Caco-2 (cell line): Measurements from ENCODE around the gene ESRRG. TPM values are rescaled to one million over a fixed set of nuclear protein-coding genes. Genes with fewer than 3 reads are reported as not detected.

Experiments
- BruUV-seq: library from RNA; stranded (reverse); fragments of 400-500 nt; replicated peaks from 2 replicates; lab custom pipeline; 2021; lab: Mats Ljungman, UMichigan
- CTCF ChIA-PET: fragments of 300-600 bp; sonication (Branson Sonifier 250); formaldehyde crosslinking; loops from one replicate; lab custom pipeline; 2022; ENCODE audit warnings: antibody characterized with exemption; lab: Charles Lee
- POLR2A ChIA-PET: fragments of 300-600 bp; sonication (Branson Sonifier 250); formaldehyde crosslinking; loops from one replicate; lab custom pipeline; 2022; ENCODE audit warnings: antibody characterized with exemption; lab: Charles Lee
- DNase-seq, 2 experiments: peaks; one replicate each; pipeline versions ENCODE4 v3.0.0 to v3.0.0-alpha.2; 2020 to 2022
- H3K27me3 ChIP-seq: replicated peaks from 2 replicates; pipeline ENCODE4 v1.6.0; 2011; ENCODE audit warnings: low read length; ENCODE audit not compliant: control insufficient read depth, insufficient read depth
- H3K36me3 ChIP-seq: 2 replicates; pipeline ENCODE4 v1.5.1; 2011; ENCODE audit warnings: low read length; ENCODE audit not compliant: control insufficient read depth, insufficient read depth
- H3K4me1 ChIP-seq: fragments of 250-450 bp; sonication (Bioruptor Pico); 2 replicates; pipeline ENCODE4 v1.5.1; 2020; ENCODE audit warnings: mild to moderate bottlenecking
- H3K4me3 ChIP-seq: 2 replicates; pipeline ENCODE4 v1.5.1; 2011; ENCODE audit warnings: low read depth, mild to moderate bottlenecking, control low read depth, low read length
- H3K9me3 ChIP-seq: fragments of 250-450 bp; sonication (Bioruptor Pico); 2 replicates; pipeline ENCODE4 v1.5.1; 2020; ENCODE audit warnings: mild to moderate bottlenecking, moderate library complexity
- H3K27ac Mint-ChIP-seq: one replicate; pipeline ENCODE4 v1.8.0; 2022; ENCODE audit warnings: mixed read lengths; ENCODE audit not compliant: unreplicated experiment
- H3K27me3 Mint-ChIP-seq: one replicate; pipeline ENCODE4 v1.8.0; 2022; ENCODE audit warnings: mixed read lengths; ENCODE audit not compliant: insufficient read depth, unreplicated experiment
- H3K36me3 Mint-ChIP-seq: one replicate; pipeline ENCODE4 v1.8.0; 2022; ENCODE audit warnings: mild to moderate bottlenecking, mixed read lengths; ENCODE audit not compliant: insufficient read depth, unreplicated experiment
- H3K4me1 Mint-ChIP-seq: one replicate; pipeline ENCODE4 v1.8.0; 2022; ENCODE audit warnings: low read depth, mixed read lengths; ENCODE audit not compliant: unreplicated experiment
- H3K4me3 Mint-ChIP-seq: one replicate; pipeline ENCODE4 v1.8.0; 2022; ENCODE audit warnings: mild to moderate bottlenecking, moderate library complexity, mixed read lengths; ENCODE audit not compliant: unreplicated experiment
- H3K9me3 Mint-ChIP-seq: one replicate; pipeline ENCODE4 v1.8.0; 2022; ENCODE audit warnings: mixed read lengths; ENCODE audit not compliant: unreplicated experiment
- intact Hi-C: fragments of 100-400 bp; cut with micrococcal nuclease; formaldehyde crosslinking; loops from one replicate; pipeline ENCODE4 v1.10.0; 2022; ENCODE audit not compliant: unreplicated experiment
- total RNA-seq: library from RNA; stranded (reverse); gene quantifications from 2 replicates; pipeline ENCODE4 v1.2.3, GENCODE V29; 2022
- TF ChIP-seq, protein P1 (sequence below), 2 experiments: fragments of 200-600 bp in 1 of 2; IDR thresholded peaks; 1 replicate in 1 of 2; 2 replicates in 1 of 2; pipeline versions ENCODE4 v1.5.1 to v1.8.0; 2011 to 2022; ENCODE audit warnings: antibody characterized with exemption in 1 of 2, control low read depth in 1 of 2, inconsistent platforms in 1 of 2, low read depth in 1 of 2, low read length in 1 of 2, mild to moderate bottlenecking in 1 of 2, moderate library complexity in 1 of 2; ENCODE audit not compliant: insufficient read depth in 1 of 2, severe bottlenecking in 1 of 2, unreplicated experiment in 1 of 2

Gene ESRRG
- total RNA-seq, 1 experiment from 2014 or later: 6.6 TPM

DNA sequence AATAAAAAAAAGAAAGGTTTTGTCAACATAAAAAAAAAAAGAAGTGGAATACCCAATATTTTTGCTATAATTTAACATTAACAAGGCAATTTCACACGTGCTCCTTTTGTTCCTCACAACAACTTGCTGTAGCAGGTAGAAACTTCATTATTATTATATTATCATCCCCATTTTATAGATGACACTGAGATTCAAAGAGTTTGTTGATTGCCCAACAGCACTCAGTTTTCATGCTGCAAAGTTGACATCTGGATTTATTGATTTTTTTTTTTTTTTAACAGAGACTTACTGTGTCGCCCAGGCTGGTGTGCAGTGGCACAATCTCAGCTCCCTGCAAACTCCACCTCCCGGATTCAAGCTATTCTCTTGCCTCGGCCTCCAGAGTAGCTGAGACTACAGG lies 8.9 kb upstream of the ESRRG start:
- no peaks in the 10 kb centered on the region for H3K9me3 Mint-ChIP-seq
- POLR2A ChIA-PET: no interaction called here
- no TSS peak for BruUV-seq
- intact Hi-C loops: no loop called here
- no peak for DNase-seq
- no peaks in the 10 kb centered on the region for H3K4me1 Mint-ChIP-seq
- no peak overlapping the region for H3K4me3 Mint-ChIP-seq
- Histone ChIP-seq H3K4me3 (no peak overlapping the region), H3K27me3 (no peaks in the 10 kb centered on the region), H3K36me3 (no peaks in the 10 kb centered on the region), H3K4me1 (no peaks in the 10 kb centered on the region), H3K9me3 (no peaks in the 10 kb centered on the region)
- TF ChIP-seq, protein P1, sequence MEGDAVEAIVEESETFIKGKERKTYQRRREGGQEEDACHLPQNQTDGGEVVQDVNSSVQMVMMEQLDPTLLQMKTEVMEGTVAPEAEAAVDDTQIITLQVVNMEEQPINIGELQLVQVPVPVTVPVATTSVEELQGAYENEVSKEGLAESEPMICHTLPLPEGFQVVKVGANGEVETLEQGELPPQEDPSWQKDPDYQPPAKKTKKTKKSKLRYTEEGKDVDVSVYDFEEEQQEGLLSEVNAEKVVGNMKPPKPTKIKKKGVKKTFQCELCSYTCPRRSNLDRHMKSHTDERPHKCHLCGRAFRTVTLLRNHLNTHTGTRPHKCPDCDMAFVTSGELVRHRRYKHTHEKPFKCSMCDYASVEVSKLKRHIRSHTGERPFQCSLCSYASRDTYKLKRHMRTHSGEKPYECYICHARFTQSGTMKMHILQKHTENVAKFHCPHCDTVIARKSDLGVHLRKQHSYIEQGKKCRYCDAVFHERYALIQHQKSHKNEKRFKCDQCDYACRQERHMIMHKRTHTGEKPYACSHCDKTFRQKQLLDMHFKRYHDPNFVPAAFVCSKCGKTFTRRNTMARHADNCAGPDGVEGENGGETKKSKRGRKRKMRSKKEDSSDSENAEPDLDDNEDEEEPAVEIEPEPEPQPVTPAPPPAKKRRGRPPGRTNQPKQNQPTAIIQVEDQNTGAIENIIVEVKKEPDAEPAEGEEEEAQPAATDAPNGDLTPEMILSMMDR (IDR thresholded peaks at IDR 0.05; ENCODE audit: insufficient read depth in 1 of 2, low read depth in 1 of 2, low read length in 1 of 2, severe bottlenecking in 1 of 2, unreplicated experiment in 1 of 2): no peak
- H3K36me3 Mint-ChIP-seq: no peaks in the 10 kb centered on the region
- no peak overlapping the region for H3K27ac Mint-ChIP-seq
- H3K27me3 Mint-ChIP-seq: no peaks in the 10 kb centered on the region
- CTCF ChIA-PET: no interaction called here

DNA sequence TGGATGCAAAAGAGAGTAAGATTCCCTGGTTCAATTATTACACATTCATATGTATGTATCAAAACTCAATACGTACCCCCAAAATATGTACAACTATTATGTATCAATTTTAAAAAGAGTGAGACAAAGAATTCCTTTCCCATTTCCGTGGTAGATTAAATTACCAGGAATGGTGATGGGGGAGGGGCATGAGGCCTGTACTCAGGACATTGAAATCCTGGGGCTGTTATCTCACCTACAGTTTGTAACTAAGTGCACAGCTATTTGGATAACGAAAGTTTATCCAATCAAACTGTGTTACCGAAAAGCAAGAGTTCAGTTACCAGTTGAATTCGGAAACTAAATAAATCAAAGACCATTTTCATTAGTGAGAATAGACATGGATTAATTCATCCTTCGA lies 8.3 kb upstream of the ESRRG start:
- BruUV-seq: no TSS peak
- CTCF ChIA-PET: no interaction called here
- Histone ChIP-seq H3K4me3 (no peak overlapping the region), H3K4me1 (no peaks in the 10 kb centered on the region), H3K36me3 (no peaks in the 10 kb centered on the region), H3K9me3 (no peaks in the 10 kb centered on the region), H3K27me3 (no peaks in the 10 kb centered on the region)
- H3K4me1 Mint-ChIP-seq: no peaks in the 10 kb centered on the region
- H3K9me3 Mint-ChIP-seq: no peaks in the 10 kb centered on the region
- no peak for DNase-seq
- TF ChIP-seq, protein P1 (IDR thresholded peaks at IDR 0.05; ENCODE audit: insufficient read depth in 1 of 2, low read depth in 1 of 2, low read length in 1 of 2, severe bottlenecking in 1 of 2, unreplicated experiment in 1 of 2): no peak
- no peak overlapping the region for H3K4me3 Mint-ChIP-seq
- no peak overlapping the region for H3K27ac Mint-ChIP-seq
- no peaks in the 10 kb centered on the region for H3K27me3 Mint-ChIP-seq
- POLR2A ChIA-PET: no interaction called here
- intact Hi-C loops: no loop called here
- H3K36me3 Mint-ChIP-seq: no peaks in the 10 kb centered on the region

- peaks cover 15% of the 10 kb centered on the region for H3K4me1 Mint-ChIP-seq
- no peak overlapping the region for H3K27ac Mint-ChIP-seq
- H3K4me3 ChIP-seq: no peak overlapping the region
- intact Hi-C loops: loop anchor here (10.0 kb wide), 1 partner anchor 502 kb away; no protein-coding TSS in a partner anchor
- H3K9me3 ChIP-seq: no peaks in the 10 kb centered on the region
- peaks cover 7% of the 10 kb centered on the region for H3K36me3 Mint-ChIP-seq
- no peaks in the 10 kb centered on the region for H3K36me3 ChIP-seq
- H3K4me1 ChIP-seq: no peaks in the 10 kb centered on the region
- TF ChIP-seq, protein P1 (IDR thresholded peaks at IDR 0.05; ENCODE audit: insufficient read depth in 1 of 2, low read depth in 1 of 2, low read length in 1 of 2, severe bottlenecking in 1 of 2, unreplicated experiment in 1 of 2): no peak
- H3K27me3 Mint-ChIP-seq: no peaks in the 10 kb centered on the region
- POLR2A ChIA-PET: no interaction called here
- H3K4me3 Mint-ChIP-seq: no peak overlapping the region
- DNase-seq: no peak
- H3K9me3 Mint-ChIP-seq: no peaks in the 10 kb centered on the region
- no peaks in the 10 kb centered on the region for H3K27me3 ChIP-seq
- CTCF ChIA-PET: no interaction called here
- no TSS peak for BruUV-seq
Measured at GRCh38 chr1:216726435-216726834, 3.2 kb upstream of the ESRRG start.
